PC-3 (cell line): ENCODE data around the gene KIF6. TPM values are rescaled to one million over a fixed set of nuclear protein-coding genes. Genes with fewer than 3 reads are reported as not detected.

Source experiments
- ATAC-seq: fragments of 200-7000 bp; cut with Tn5 transposase; 2 replicates; pipeline ENCODE4 v1.9.1; 2020; ENCODE audit warnings: mild to moderate bottlenecking, moderate library complexity
- BruUV-seq: library from RNA; stranded (reverse); fragments of 400-500 nt; replicated peaks from 2 replicates; lab custom pipeline; 2021; lab: Mats Ljungman, UMichigan
- CTCF ChIA-PET: fragments of 300-600 bp; sonication (Branson Sonifier 250); formaldehyde crosslinking; loops from one replicate; lab custom pipeline; 2022; ENCODE audit warnings: antibody characterized with exemption; lab: Charles Lee
- POLR2A ChIA-PET: fragments of 300-600 bp; sonication (Branson Sonifier 250); formaldehyde crosslinking; loops from one replicate; lab custom pipeline; 2022; ENCODE audit warnings: antibody characterized with exemption; ENCODE audit not compliant: unreplicated experiment; lab: Charles Lee
- DNase-seq: peaks from one replicate; pipeline ENCODE4 v3.0.0-alpha.2; 2015
- H2AFZ ChIP-seq: fragments of 300-600 bp; sonication (generic); 2 replicates; pipeline ENCODE4 v1.6.0; 2016; ENCODE audit warnings: antibody characterized with exemption, low read length
- H3F3A ChIP-seq: fragments of 300-600 bp; sonication (generic); one replicate; pipeline ENCODE4 v1.6.0; 2017; ENCODE audit warnings: antibody characterized with exemption, low read length, control low read depth, mild to moderate bottlenecking; ENCODE audit not compliant: unreplicated experiment
- H3K27ac ChIP-seq: fragments of 300-600 bp; sonication (generic); 2 replicates; pipeline ENCODE4 v1.5.1; 2016; ENCODE audit warnings: mild to moderate bottlenecking, low read length
- H3K27me3 ChIP-seq: fragments of 300-600 bp; sonication (generic); 2 replicates; pipeline ENCODE4 v1.6.1; 2016; ENCODE audit warnings: low read length, mixed read lengths
- H3K36me3 ChIP-seq: fragments of 300-600 bp; sonication (generic); 2 replicates; pipeline ENCODE4 v1.6.1; 2016; ENCODE audit warnings: low read depth, mixed run types, low read length, mixed read lengths
- H3K4me1 ChIP-seq: fragments of 300-600 bp; sonication (generic); 2 replicates; pipeline ENCODE4 v1.5.1; 2016; ENCODE audit warnings: low read length; ENCODE audit not compliant: insufficient read depth
- H3K4me2 ChIP-seq: fragments of 300-600 bp; sonication (generic); 2 replicates; pipeline ENCODE4 v1.6.0; 2016; ENCODE audit warnings: low read length
- H3K4me3 ChIP-seq: fragments of 300-600 bp; sonication (generic); 2 replicates; pipeline ENCODE4 v1.5.1; 2016; ENCODE audit warnings: mild to moderate bottlenecking, low read length, mixed read lengths
- H3K79me2 ChIP-seq: fragments of 300-600 bp; sonication (generic); 2 replicates; pipeline ENCODE4 v1.6.1; 2017; ENCODE audit warnings: low read length, mixed read lengths
- H3K9ac ChIP-seq: fragments of 300-600 bp; sonication (generic); 2 replicates; pipeline ENCODE4 v1.6.0; 2016; ENCODE audit warnings: mild to moderate bottlenecking, low read length
- H3K9me2 ChIP-seq: fragments of 300-600 bp; sonication (generic); replicated peaks from 2 replicates; pipeline ENCODE4 v1.6.1; 2016; ENCODE audit warnings: mixed run types, low read length, mixed read lengths
- H3K9me3 ChIP-seq: fragments of 300-600 bp; sonication (generic); 2 replicates; pipeline ENCODE4 v1.6.1; 2016; ENCODE audit warnings: low read length, mixed read lengths
- H4K20me1 ChIP-seq: fragments of 300-600 bp; sonication (generic); 2 replicates; pipeline ENCODE4 v1.6.1; 2016; ENCODE audit warnings: low read length, mixed read lengths
- EZH2 ChIP-seq: fragments of 300-600 bp; sonication (generic); IDR thresholded peaks from one replicate; pipeline ENCODE4 v1.6.1; 2017; ENCODE audit warnings: antibody characterized with exemption, mild to moderate bottlenecking, low read length; ENCODE audit not compliant: unreplicated experiment
- EZH2phosphoT487 ChIP-seq: fragments of 300-600 bp; sonication (generic); IDR thresholded peaks from 2 replicates; pipeline ENCODE4 v1.6.1; 2018; ENCODE audit warnings: mild to moderate bottlenecking, antibody characterized with exemption, low read length, borderline replicate concordance
- intact Hi-C: fragments of 100-400 bp; cut with micrococcal nuclease; formaldehyde crosslinking; loops from 2 replicates; pipeline ENCODE4 v1.9.0; 2023
- total RNA-seq: library from RNA; depleted of rRNA; stranded (reverse); fragments of >200 nt; gene quantifications from 2 replicates; pipeline ENCODE4 v1.2.3, GENCODE V29; 2014
- TF ChIP-seq, protein P1 (sequence below): fragments of 300-600 bp; sonication (generic); conservative IDR thresholded peaks from 2 replicates; pipeline ENCODE4 v1.5.1; 2017; ENCODE audit warnings: antibody characterized with exemption, low read depth, mild to moderate bottlenecking, low read length

Gene KIF6
- total RNA-seq, 1 experiment from 2014 or later: 0.07 TPM

DNA sequence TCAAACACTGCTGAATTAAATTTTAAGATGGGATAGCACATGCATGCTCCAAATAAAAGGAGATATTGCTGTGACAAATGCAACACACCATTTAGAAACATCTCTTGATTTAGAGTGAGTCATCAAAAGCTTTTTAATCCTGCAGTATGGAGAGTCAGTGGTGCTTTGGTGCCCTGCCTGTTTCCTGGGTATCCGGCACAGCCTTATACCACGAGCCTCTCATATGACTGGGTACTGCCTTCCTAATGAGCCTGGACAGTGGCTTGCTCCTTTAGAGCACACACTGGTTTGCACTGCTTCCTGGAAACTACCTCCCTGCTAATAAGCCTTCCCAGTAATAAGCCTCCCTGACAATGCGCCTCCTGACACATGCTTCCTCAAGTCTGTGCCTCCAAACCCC lies 337.4 kb downstream of the KIF6 start:
- Histone ChIP-seq H3K9ac (no peak overlapping the region), H3F3A (no peaks in the 10 kb centered on the region), H3K4me2 (no peak overlapping the region), H3K9me2 (no peaks in the 10 kb centered on the region), H3K79me2 (no peaks in the 10 kb centered on the region), H4K20me1 (no peaks in the 10 kb centered on the region), H3K9me3 (no peaks in the 10 kb centered on the region), H3K4me1 (no peaks in the 10 kb centered on the region), H2AFZ (no peak overlapping the region), H3K36me3 (no peaks in the 10 kb centered on the region), H3K27me3 (peaks cover 32% of the 10 kb centered on the region), H3K27ac (no peak overlapping the region), H3K4me3 (no peak overlapping the region)
- TF ChIP-seq EZH2: no peak
- TF ChIP-seq, protein P1, sequence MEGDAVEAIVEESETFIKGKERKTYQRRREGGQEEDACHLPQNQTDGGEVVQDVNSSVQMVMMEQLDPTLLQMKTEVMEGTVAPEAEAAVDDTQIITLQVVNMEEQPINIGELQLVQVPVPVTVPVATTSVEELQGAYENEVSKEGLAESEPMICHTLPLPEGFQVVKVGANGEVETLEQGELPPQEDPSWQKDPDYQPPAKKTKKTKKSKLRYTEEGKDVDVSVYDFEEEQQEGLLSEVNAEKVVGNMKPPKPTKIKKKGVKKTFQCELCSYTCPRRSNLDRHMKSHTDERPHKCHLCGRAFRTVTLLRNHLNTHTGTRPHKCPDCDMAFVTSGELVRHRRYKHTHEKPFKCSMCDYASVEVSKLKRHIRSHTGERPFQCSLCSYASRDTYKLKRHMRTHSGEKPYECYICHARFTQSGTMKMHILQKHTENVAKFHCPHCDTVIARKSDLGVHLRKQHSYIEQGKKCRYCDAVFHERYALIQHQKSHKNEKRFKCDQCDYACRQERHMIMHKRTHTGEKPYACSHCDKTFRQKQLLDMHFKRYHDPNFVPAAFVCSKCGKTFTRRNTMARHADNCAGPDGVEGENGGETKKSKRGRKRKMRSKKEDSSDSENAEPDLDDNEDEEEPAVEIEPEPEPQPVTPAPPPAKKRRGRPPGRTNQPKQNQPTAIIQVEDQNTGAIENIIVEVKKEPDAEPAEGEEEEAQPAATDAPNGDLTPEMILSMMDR: no peak
- CTCF ChIA-PET: no interaction called here
- intact Hi-C loops: no loop called here
- POLR2A ChIA-PET: no interaction called here
- no peak for ATAC-seq
- BruUV-seq: no TSS peak
- no peak for DNase-seq

DNA sequence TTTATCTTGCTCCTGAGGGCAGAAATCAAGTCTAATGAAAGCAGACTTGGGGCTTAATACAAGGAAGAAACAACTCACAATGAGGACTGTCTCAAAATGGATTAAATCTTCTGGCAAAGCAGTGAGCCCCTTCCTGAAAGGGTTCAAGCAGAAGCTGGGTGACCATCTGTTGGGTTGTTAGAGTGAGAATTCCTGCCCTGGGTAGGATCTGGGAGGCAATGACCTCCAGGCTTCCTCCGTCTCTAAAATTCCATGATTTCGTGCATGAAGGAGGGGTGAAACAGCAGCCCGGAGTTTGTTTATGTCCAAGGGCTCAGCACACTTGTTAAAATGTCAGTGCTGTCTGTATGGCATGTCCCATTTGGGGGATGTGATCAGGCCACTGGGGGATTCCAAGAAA lies 338.7 kb downstream of the KIF6 start:
- H3K9me2 ChIP-seq: no peaks in the 10 kb centered on the region
- H3F3A ChIP-seq: no peaks in the 10 kb centered on the region
- H3K36me3 ChIP-seq: no peaks in the 10 kb centered on the region
- intact Hi-C loops: no loop called here
- H4K20me1 ChIP-seq: no peaks in the 10 kb centered on the region
- no peak overlapping the region for H3K4me3 ChIP-seq
- H3K27ac ChIP-seq: no peak overlapping the region
- ATAC-seq (no peak), DNase-seq (no peak)
- H3K79me2 ChIP-seq: no peaks in the 10 kb centered on the region
- H3K4me2 ChIP-seq: no peak overlapping the region
- no TSS peak for BruUV-seq
- no peak overlapping the region for H2AFZ ChIP-seq
- ChIA-PET CTCF (no interaction called here), POLR2A (no interaction called here)
- no peaks in the 10 kb centered on the region for H3K9me3 ChIP-seq
- H3K27me3 ChIP-seq: peaks cover 38% of the 10 kb centered on the region; the same call in 1 of the 2 replicates
- TF ChIP-seq EZH2phosphoT487 (no peak), EZH2 (no peak)
- TF ChIP-seq, protein P1: no peak
- H3K4me1 ChIP-seq: no peaks in the 10 kb centered on the region
- H3K9ac ChIP-seq: no peak overlapping the region

DNA sequence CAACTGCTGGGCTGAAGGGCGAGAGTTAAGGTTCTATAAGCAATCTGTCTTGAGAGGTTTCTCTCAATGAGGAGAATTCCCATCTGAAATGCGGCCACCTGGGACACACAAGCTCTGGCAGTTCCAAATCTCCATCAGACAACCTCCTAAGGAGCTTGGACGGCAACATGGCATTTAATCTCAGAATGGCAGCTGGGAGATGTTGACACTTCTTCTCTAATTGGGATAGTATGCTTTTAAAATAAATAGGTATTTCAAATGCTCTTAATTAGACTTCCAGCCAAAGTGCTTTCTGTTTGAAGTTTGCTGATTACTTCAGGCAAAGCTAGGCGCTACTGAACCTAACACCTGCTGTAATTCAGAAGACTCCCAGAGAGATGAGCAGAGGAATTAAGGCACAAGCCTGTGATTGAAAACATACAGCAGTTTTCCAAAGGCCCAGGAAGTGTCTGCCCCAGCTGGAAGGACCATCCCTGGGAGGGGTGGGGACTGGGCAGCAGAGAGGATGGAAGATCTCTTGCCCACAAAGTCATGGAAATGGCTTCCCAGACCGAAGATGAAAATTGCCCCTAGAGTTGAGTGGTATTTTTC lies 343.6 kb downstream of the KIF6 start:
- Histone ChIP-seq H3K9me3 (no peaks in the 10 kb centered on the region), H3K9me2 (no peaks in the 10 kb centered on the region), H4K20me1 (no peaks in the 10 kb centered on the region), H3K4me1 (no peaks in the 10 kb centered on the region), H3K27me3 (peaks cover 27% of the 10 kb centered on the region), H3K4me2 (no peak overlapping the region), H3K9ac (no peak overlapping the region), H3K79me2 (no peaks in the 10 kb centered on the region), H2AFZ (no peak overlapping the region), H3K4me3 (no peak overlapping the region), H3F3A (no peaks in the 10 kb centered on the region), H3K36me3 (no peaks in the 10 kb centered on the region), H3K27ac (no peak overlapping the region)
- CTCF ChIA-PET: no interaction called here
- POLR2A ChIA-PET: no interaction called here
- no peak for TF ChIP-seq EZH2
- TF ChIP-seq EZH2phosphoT487: no peak
- TF ChIP-seq, protein P1: no peak
- no peak for ATAC-seq
- DNase-seq: no peak
- intact Hi-C loops: no loop called here
- no TSS peak for BruUV-seq
